Glutamatergic neuron (in vitro differentiated cells): ENCODE results near the gene IRS1. TPM values are rescaled to one million over a fixed set of nuclear protein-coding genes. Genes with fewer than 3 reads are reported as not detected.

Experiments
- DNase-seq: peaks from one replicate; pipeline ENCODE4 v3.0.0; 2022
- H3K27ac Mint-ChIP-seq: one replicate; pipeline ENCODE4 v1.8.0; 2020; ENCODE audit warnings: mild to moderate bottlenecking, mixed read lengths, inconsistent platforms; ENCODE audit not compliant: unreplicated experiment
- H3K27me3 Mint-ChIP-seq: one replicate; pipeline ENCODE4 v1.8.0; 2020; ENCODE audit warnings: mild to moderate bottlenecking, moderate library complexity, mixed read lengths, inconsistent platforms; ENCODE audit not compliant: unreplicated experiment
- H3K36me3 Mint-ChIP-seq: one replicate; pipeline ENCODE4 v1.8.0; 2020; ENCODE audit warnings: mild to moderate bottlenecking, mixed read lengths, inconsistent platforms; ENCODE audit not compliant: unreplicated experiment
- H3K4me1 Mint-ChIP-seq: one replicate; pipeline ENCODE4 v1.8.0; 2020; ENCODE audit warnings: mild to moderate bottlenecking, low read depth, mixed read lengths, inconsistent platforms; ENCODE audit not compliant: unreplicated experiment
- H3K4me3 Mint-ChIP-seq: one replicate; pipeline ENCODE4 v1.8.0; 2020; ENCODE audit warnings: mild to moderate bottlenecking, mixed read lengths, inconsistent platforms; ENCODE audit not compliant: unreplicated experiment
- H3K9me3 Mint-ChIP-seq: one replicate; pipeline ENCODE4 v1.8.0; 2020; ENCODE audit warnings: mild to moderate bottlenecking, moderate library complexity, mixed read lengths, inconsistent platforms; ENCODE audit not compliant: unreplicated experiment
- CTCF ChIP-seq: fragments of 200-600 bp; sonication (generic); IDR thresholded peaks from one replicate; pipeline ENCODE4 v1.5.0; 2021; ENCODE audit not compliant: partially characterized antibody, unreplicated experiment
- total RNA-seq: library from RNA; stranded (reverse); fragmentation: NEBNext Ultra II Directional; extraction: Animal tissue kit (Norgen Biotek cat#: 25700); gene quantifications from one replicate; pipeline ENCODE4 v1.2.1, GENCODE V29; 2021; ENCODE audit not compliant: unreplicated experiment

The IRS1 gene
- total RNA-seq, 1 donor from 2014 or later, result 8.1 TPM

GRCh38 chr2:226794196-226794661, 5.4 kb downstream of the IRS1 start:
- Mint-ChIP-seq H3K36me3 (no peaks in the 10 kb centered on the region), H3K9me3 (peaks cover 2% of the 10 kb centered on the region), H3K27me3 (peaks cover 7% of the 10 kb centered on the region), H3K27ac (peak overlapping the region; percentile 57), H3K4me1 (peaks cover 43% of the 10 kb centered on the region), H3K4me3 (peak overlapping the region; percentile 73)
- no peak for DNase-seq
- TF ChIP-seq CTCF, result no peak

GRCh38 chr2:226793646-226794045, 6.0 kb downstream of the IRS1 start:
- no peak for TF ChIP-seq CTCF
- no peaks in the 10 kb centered on the region for H3K36me3 Mint-ChIP-seq
- H3K27ac Mint-ChIP-seq, result no peak overlapping the region
- H3K27me3 Mint-ChIP-seq, result peaks cover 7% of the 10 kb centered on the region
- H3K4me3 Mint-ChIP-seq, result peak overlapping the region; percentile 73
- peaks cover 2% of the 10 kb centered on the region for H3K9me3 Mint-ChIP-seq
- H3K4me1 Mint-ChIP-seq, result peaks cover 43% of the 10 kb centered on the region
- no peak for DNase-seq

GRCh38 chr2:226792155-226792881, 7.3 kb downstream of the IRS1 start:
- DNase-seq, result no peak
- H3K27ac Mint-ChIP-seq, result peak overlapping the region; percentile 92
- H3K27me3 Mint-ChIP-seq, result peaks cover 3% of the 10 kb centered on the region
- H3K9me3 Mint-ChIP-seq, result peaks cover 2% of the 10 kb centered on the region
- TF ChIP-seq CTCF, result no peak
- H3K4me3 Mint-ChIP-seq, result peak overlapping the region; percentile 88
- peaks cover 43% of the 10 kb centered on the region for H3K4me1 Mint-ChIP-seq
- H3K36me3 Mint-ChIP-seq, result no peaks in the 10 kb centered on the region

- peak overlapping the region; percentile 88 for H3K4me3 Mint-ChIP-seq
- H3K27ac Mint-ChIP-seq, result peak overlapping the region; percentile 92
- peaks cover 39% of the 10 kb centered on the region for H3K4me1 Mint-ChIP-seq
- peak; percentile 96 for DNase-seq
- TF ChIP-seq CTCF, result peak; percentile 63
- H3K9me3 Mint-ChIP-seq, result peaks cover 2% of the 10 kb centered on the region
- no peaks in the 10 kb centered on the region for H3K36me3 Mint-ChIP-seq
- H3K27me3 Mint-ChIP-seq, result peaks cover 2% of the 10 kb centered on the region
These were observed 8.0 kb downstream of the IRS1 start for GRCh38 chr2:226791487-226792081.

- no peaks in the 10 kb centered on the region for H3K27me3 Mint-ChIP-seq
- H3K36me3 Mint-ChIP-seq, result no peaks in the 10 kb centered on the region
- peak overlapping the region; percentile 78 for H3K27ac Mint-ChIP-seq
- H3K4me3 Mint-ChIP-seq, result peak overlapping the region; percentile 86
- H3K4me1 Mint-ChIP-seq, result peaks cover 34% of the 10 kb centered on the region
- peak; percentile 37 for DNase-seq
- no peak for TF ChIP-seq CTCF
- H3K9me3 Mint-ChIP-seq, result peaks cover 2% of the 10 kb centered on the region
These were observed 8.5 kb downstream of the IRS1 start for GRCh38 chr2:226791056-226791486.
